GM11168 (cell line): Measurements from ENCODE around the gene SLC25A1.
"Not testable (repeated sequence)": the region's sequence is repeated elsewhere in the genome, so short reads cannot be mapped to it uniquely, and the experiment has no call there.

Experiments
- in situ Hi-C: fragments of 300-500 bp; cut with MboI; formaldehyde crosslinking; loops from one replicate; pipeline ENCODE4 v1.12.0; 2022; ENCODE audit warnings: low sequenced_read_pairs; ENCODE audit not compliant: unreplicated experiment

Gene SLC25A1

GRCh38 chr22:19207401-19207808 is 28.9 kb upstream of the SLC25A1 start:
- in situ Hi-C loops: no loop called here

- in situ Hi-C loops: no loop called here
Measured at GRCh38 chr22:19206287-19206686, 27.8 kb upstream of the SLC25A1 start.

- in situ Hi-C loops: no loop called here
Measured at GRCh38 chr22:19204640-19205039, 26.1 kb upstream of the SLC25A1 start.

- in situ Hi-C loops: no loop called here
Measured at GRCh38 chr22:19203834-19204233, 25.3 kb upstream of the SLC25A1 start.

- in situ Hi-C loops: not testable (repeated sequence)
Measured at GRCh38 chr22:19202799-19203186, 24.3 kb upstream of the SLC25A1 start.

- in situ Hi-C loops: no loop called here
Measured at GRCh38 chr22:19201869-19202798, 23.6 kb upstream of the SLC25A1 start.

- in situ Hi-C loops: no loop called here
Measured at GRCh38 chr22:19201130-19201868, 22.8 kb upstream of the SLC25A1 start.

- in situ Hi-C loops: no loop called here
Measured at GRCh38 chr22:19199479-19199878, 20.9 kb upstream of the SLC25A1 start.

GRCh38 chr22:19197997-19198865 is 19.7 kb upstream of the SLC25A1 start:
- in situ Hi-C loops: no loop called here

- in situ Hi-C loops: no loop called here
Measured at GRCh38 chr22:19196841-19197612, 18.5 kb upstream of the SLC25A1 start.

GRCh38 chr22:19195796-19196731 is 17.5 kb upstream of the SLC25A1 start:
- in situ Hi-C loops: no loop called here

GRCh38 chr22:19194766-19195536 is 16.4 kb upstream of the SLC25A1 start:
- in situ Hi-C loops: no loop called here

GRCh38 chr22:19193879-19194278 is 15.3 kb upstream of the SLC25A1 start:
- in situ Hi-C loops: no loop called here

- in situ Hi-C loops: no loop called here
Measured at GRCh38 chr22:19187716-19188563, 9.4 kb upstream of the SLC25A1 start.

GRCh38 chr22:19184276-19184997 is 5.9 kb upstream of the SLC25A1 start:
- in situ Hi-C loops: no loop called here

- in situ Hi-C loops: no loop called here
Measured at GRCh38 chr22:19183216-19183615, 4.7 kb upstream of the SLC25A1 start.
